GF-D8 (cell line): Measurements from ENCODE around the gene SYCN.
A peak's percentile ranks its signal among the peaks of the same experiment; 100 is the strongest.
"Not testable (repeated sequence)": the region's sequence is repeated elsewhere in the genome, so short reads cannot be mapped to it uniquely, and the experiment has no call there.

Experiments used
- DNase-seq: peaks from one replicate; lab custom pipeline; 2025; lab: John Stamatoyannopoulos, UW

Gene SYCN, protein sequence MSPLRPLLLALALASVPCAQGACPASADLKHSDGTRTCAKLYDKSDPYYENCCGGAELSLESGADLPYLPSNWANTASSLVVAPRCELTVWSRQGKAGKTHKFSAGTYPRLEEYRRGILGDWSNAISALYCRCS

DNA sequence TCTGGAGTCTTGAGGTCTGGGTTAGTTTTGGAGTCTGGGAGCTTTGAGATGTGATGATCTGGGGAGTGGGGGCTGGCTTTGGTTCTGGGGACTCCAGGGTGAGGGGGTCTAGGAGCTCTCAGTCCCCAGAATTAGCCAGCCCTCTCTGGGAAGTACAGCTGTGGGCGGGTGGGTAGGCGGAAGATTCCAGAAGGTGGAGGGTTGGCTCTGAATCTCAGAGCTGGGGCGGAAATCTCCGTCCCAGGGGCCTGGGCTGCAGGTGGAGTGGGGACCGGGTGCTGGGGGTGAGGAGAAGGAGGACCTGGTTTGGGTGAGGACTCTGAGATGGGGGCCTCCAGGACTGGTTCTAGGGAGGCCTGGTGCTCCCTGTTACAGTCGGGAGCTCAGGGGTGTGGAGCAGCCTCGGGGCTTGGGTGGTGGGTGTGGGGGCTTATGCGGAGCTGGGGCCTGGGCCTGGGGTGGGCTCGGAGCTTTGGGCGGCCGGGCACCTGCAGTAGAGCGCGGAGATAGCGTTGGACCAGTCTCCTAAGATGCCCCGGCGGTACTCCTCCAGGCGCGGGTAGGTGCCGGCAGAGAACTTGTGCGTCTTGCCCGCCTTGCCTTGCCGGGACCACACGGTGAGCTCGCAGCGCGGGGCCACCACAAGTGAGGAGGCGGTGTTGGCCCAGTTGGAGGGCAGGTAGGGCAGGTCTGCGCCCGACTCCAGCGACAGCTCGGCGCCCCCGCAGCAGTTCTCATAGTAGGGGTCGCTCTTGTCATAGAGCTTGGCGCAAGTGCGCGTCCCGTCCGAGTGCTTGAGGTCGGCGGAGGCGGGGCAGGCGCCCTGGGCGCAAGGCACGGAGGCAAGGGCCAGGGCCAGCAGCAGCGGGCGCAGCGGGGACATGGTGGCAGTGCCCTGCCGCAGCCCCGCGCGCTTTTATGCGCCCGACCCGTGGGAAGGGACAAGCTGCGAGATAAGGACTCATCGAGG lies at the start of gene SYCN:
Gene SYCN (minus strand): TSS at position 892 of the 970 bp plus-strand sequence. CDS start 9 bp downstream, at position 883.
- no peak for DNase-seq

DNA sequence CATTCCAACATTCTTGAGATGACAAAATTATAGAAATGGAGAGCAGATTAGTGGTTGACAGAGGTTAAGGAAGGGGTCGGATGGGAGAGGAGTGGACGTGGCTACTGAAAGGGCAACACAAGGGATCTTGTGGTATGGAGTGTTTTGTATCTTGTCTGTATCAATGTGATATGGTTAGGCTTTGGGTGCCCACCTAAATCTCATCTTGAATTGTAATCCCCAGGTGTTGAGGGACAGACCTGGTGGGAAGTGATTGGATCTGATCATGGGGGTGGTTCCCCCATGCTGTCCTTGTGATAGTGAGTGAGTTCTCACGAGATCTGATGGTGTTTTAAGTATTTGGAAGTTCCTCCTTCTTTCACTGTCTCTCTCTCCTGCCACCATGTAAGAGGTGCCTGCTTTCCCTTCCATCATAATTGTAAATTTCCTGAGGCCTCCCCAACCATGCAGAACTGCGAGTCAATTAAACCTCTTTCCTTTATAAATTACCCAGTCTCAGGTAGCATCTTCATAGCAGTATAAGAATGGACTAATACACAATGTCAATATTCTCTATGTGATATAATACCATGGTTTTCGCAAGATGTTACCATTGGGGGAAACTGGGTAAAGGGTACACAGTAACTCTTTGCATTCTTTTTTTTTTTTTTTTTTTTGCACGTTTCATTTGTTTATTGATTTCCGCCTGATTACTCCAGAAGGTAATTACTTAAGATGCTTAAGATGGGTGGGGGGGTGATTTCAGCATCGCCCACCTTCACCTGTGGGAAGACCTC lies 49.5 kb upstream of the SYCN start:
- DNase-seq: no peak

DNA sequence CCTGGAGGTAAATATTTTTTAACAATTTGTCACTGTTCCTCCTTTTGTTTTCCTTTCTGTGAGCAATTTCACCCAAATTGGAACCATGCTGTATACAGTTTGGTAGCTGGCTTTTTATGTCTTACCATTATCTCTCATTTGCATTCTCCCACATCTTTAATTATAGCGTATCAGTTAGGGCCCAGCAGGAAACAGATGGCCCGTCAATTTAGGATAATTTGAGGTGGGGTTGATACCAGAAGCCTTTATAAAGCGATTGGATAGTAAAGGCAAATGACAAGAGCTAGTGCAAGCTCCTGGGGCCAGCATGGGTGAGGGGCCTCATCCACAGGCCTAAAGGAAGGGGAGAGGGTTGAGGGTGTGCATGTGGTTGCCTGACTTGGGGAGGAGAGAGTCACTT lies 48.4 kb upstream of the SYCN start:
- DNase-seq: no peak

DNA sequence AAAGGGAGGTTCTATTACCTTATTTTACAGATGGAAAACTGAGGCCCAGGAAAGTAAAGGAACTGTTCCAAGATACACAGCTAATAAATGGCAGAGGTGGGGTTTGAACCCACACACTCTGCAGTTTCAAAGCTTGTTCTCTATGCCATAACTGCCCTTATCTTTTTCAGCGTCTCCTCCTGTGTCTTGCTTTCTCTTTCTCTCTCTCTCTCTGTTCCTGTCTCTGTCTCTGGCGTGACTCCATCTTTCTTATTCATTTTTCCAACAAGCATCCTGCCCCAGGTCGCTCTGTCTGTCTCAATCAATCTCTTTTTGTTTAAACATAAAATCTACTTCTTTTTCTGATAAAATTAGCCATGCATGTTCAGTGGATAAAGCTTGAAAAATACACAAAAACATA lies 47.8 kb upstream of the SYCN start:
- DNase-seq: no peak

DNA sequence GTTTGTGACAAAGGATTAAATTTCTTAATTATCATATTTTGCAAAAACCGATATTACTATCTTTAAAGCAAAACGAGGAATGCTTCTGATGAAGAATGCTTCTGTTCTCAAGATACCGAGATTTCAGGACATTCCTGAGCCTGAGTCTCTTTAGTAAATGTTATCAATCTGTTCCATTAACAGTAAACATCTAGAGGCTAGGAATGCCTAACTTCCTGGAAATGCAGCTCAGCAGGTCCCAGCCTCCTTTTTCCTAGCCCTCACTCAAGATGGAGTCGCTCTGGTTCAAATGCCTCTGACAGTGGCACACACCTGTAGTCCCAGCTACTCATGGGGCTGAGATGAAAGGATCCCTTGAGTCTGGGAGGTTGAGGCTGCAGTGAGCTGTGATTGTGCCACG lies 47.0 kb upstream of the SYCN start:
- no peak for DNase-seq

DNA sequence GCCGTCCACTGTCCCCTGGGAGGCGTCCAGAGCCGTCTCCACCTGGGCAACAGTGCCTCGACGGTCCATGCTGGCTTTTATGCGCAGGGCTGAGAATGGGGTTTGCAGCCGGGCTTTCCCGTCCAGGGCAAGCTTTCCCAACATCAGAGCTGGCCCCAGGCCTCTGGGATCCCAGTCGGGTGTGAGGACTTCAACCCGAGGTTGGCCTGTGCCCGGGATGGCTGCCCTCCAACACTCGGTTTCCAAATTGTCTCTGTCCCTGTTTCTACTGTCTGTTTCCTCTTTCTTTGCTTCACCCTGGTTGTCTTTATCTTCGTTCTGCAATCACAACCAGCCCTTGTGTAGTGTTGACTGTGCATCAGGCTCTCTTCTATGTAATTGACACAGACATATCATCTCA lies 44.7 kb upstream of the SYCN start, which contains the start of gene IFNL4:
Gene IFNL4 (minus strand): TSS at position 51 of the 400 bp plus-strand sequence.
- no peak for DNase-seq

DNA sequence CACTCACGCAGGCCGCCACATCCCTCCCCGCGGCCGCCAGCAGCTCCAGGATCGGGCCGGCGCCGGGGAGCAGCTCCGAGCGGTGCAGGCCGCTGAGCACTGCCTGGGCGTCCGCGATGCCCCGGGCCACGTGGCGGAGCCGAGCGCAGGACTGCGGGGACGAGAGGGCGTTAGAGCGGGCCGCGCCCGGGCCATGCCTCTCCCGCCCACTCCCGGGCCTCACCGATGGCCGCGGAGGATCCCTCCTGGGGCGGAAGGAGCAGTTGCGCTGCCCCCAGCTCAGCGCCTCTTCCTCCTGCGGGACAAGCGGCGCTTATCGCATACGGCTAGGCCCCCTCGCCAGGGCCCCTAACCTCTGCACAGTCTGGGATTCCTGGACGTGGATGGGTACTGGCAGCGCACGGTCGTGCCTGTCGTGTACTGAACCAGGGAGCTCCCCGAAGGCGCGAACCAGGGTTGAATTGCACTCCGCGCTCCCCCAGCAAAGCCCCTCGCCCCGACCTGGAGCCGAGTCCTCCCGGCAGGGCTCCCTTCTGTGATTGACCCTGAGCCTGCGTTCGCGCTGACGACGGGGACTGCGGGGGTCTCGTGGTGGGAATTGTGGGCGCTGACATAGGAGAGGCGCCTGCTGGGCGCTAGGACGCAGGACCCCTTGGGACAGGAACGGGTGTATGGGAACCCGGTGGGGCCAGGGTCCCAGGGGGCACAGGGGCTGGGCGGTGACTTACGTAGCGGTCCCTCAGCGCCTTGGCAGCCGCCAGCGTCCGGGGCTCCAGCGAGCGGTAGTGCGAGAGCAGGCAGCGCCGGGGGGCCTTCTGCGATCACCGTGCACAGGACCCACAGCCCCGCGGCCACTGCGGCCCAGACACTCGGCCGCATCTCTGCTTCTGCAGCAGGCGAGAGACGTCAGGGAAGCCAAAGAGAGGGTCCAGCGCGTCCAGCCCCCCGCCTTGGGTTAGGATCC lies 43.9 kb upstream of the SYCN start:
- DNase-seq: no peak

DNA sequence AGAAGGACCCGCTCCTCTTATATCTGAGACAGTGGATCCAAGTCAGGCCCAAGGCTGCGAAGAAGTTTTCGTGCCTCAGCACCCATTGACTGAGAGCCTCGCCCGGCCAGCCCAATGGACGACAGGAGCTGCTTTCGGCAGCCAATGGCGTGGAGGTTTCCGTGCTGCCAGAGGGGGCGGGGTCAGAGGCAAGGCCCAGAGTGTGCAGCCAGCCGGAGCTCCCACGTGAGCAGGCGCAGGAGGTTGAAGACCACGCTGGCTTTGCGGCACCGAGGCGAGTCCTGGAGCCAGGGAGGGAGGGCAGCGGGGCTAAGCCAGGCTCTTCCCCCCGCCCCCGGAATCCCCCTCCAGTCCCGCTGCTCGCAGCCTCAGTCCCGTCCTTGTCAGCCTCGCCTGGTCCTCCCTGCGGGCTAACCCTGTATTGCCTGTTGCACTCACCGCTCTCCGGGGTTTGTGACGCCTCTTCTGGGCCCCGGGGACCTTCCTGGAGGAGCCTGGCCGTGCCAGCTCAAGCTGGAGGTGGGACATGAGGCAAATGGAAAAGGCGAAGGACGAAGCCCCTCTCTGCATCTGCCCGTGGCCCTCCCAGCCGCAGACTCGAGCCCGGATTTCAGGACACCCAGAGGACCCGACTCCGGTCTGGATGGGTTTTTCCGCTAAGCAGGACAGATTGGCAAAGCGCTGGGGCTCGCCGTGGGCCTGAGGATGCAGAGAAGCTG lies 43.0 kb upstream of the SYCN start:
- no peak for DNase-seq

DNA sequence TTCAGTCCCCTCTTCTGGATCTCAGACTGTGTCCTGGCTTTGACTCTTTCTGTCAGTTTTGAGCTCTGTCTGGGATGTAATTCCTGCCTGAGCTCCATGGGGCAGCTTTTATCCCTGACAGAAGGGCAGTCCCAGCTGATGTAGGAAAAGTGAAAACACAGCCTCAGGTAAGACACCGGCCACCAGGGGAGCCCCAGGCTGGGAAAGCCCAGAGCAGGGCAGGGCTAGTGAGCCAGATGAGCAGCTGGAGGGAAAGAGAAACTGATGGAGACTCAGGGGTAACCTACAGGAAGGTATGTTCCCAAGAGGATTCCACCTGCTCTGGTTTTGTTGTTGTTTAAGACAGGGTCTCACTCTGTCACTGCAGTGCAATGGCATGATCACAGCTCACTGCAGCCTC lies 41.1 kb upstream of the SYCN start:
- DNase-seq: not testable (repeated sequence)

DNA sequence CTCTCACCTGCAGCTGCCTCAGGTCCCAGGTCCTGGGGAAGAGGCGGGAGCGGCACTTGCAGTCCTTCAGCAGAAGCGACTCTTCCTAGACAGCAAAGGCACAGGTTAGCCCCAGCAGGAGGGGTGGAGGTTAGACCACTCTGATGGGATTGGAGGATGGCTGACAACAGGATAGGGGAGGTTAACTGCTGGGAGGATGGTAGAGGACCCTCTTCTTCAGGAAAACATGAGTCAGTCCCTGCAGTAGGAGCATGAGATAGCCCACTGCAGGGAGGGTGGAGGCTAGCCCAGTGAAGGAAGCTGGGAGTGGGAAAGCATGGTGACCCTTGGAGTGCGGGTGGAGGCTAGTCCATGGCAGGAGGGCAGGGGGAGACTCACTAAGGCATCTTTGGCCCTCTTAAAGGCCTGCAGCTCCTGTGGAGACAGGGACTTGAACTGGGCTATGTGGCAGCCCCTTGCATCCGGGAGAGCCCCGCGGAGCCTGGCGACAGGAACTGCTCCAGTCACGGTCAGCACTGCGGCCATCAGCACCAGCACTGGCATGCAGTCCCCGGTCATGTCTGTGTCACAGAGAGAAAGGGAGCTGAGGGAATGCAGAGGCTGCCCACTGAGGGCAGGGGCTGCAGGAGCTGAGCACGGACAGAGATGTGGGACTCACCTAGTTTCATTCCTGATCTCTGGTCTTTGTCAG lies 40.5 kb upstream of the SYCN start, which contains the start of gene IFNL3:
Gene IFNL3 (minus strand): TSS at position 597 of the 691 bp plus-strand sequence. CDS start 39 bp downstream, at position 558.
- not testable (repeated sequence) for DNase-seq

DNA sequence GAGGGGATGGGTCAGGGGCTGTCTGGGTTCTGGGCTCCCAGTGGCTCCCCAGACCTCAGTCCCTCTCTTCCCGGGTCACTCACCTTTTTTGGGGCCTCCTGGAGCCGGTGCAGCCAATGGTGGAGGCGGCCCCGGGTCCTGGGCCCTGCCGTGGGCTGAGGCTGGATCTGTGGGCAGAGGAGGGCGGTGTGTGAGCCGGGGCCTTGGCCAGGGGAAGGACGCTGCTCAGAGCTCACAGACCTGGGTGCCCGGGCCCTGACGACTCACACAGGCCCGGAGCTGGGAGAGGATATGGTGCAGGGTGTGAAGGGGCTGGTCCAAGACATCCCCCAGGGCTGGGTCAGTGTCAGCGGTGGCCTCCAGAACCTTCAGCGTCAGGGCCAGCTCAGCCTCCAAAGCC lies 39.7 kb upstream of the SYCN start:
- not testable (repeated sequence) for DNase-seq

DNA sequence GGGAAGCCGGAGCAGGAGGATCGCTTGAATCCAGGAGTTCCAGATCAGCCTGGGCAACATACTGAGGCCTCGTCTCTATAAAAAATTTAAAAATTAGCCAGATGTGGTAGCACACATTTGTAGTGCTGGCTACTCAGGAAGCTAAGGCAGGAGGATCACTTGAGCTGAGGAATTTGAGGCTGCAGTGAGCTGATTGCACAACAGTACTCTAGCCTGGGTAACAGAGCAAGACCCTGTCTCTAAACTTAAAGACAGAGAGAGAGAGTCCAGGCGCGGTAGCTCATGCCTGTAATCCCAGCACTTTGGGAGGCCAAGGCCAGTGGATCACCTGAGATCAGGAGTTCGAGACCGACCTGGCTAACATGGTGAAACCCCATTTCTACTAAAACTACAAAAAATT lies 36.4 kb upstream of the SYCN start:
- DNase-seq: no peak

DNA sequence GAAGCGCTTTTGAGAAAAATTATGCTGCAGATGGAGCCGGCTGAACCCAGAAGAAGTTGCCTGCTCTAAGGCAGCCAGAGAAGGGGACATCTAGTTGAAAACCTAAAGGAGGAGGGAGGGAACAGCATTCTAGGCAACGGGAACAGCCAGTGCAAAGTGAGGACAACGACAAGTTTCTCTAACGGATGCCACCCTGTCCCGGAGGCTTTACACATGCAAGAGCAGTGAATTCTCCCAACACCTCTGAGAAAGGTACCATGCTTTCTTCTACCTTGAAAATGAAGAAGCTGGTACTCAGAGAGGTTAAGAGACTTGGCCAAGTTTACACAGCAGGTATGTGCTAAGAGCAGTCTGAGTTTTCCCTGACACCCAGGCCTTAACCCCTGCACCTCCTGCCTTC lies 34.9 kb upstream of the SYCN start:
- no peak for DNase-seq

DNA sequence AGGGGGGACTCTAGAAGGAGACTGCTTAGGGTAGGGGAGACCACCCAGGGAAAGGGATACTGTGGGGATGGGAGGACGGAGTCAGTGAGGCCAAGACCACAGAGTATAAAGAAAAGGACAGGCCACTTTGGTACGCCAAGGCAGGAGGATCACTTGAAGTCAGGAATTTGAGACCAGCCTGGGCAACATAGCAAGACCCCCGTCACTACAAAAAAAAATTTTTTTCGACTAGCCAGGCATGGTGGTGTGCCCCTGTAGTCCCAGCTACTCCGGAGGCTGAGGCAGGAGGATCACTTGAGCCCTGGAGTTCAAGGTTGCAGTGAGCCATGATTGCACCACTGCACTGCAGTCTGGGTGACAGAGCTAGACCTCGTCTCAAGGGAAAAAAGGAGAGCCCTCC lies 34.1 kb upstream of the SYCN start:
- no peak for DNase-seq

DNA sequence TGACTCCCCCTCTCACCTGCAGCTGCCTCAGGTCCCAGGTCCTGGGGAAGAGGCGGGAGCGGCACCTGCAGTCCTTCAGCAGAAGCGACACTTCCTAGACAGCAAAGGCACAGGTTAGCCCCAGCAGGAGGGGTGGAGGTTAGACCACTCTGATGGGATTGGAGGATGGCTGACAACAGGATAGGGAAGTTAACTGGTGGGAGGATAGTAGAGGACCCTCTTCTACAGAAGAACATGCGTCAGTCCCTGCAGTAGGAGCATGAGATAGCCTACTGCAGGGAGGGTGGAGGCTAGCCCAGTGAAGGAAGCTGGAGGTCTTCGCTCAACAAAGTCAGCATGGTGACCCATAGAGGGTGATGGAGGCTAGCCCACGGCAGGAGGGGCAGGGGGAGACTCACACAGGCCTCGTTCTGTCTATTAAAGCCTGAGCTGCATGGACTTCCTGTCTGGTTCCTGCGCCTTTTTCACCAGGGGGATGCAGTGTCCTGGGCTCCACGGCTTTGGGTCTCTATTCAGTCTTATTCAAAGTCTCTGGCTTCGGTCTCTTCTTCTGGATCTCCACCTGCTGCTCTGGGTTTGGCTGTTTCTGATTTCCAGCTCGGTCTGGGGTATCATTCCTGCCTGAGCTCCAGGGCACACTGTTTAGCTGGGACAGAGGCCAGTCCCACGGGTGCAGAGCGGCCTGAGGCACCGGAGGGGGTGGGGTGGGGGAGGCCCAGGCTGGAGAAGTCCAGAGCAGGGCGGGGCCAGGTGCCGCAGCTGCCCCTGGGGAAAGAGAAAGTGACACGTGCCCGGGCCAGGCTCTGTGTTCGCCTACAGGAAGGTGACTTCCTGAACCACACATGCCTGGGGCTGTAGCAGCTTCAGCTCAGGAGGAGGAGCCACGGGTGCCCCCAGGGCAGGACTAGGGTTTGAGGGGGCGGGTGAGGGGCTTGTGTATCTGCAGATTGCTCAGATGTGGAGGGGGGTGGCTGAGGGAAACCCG lies 33.4 kb upstream of the SYCN start:
- DNase-seq: peak; percentile 19

DNA sequence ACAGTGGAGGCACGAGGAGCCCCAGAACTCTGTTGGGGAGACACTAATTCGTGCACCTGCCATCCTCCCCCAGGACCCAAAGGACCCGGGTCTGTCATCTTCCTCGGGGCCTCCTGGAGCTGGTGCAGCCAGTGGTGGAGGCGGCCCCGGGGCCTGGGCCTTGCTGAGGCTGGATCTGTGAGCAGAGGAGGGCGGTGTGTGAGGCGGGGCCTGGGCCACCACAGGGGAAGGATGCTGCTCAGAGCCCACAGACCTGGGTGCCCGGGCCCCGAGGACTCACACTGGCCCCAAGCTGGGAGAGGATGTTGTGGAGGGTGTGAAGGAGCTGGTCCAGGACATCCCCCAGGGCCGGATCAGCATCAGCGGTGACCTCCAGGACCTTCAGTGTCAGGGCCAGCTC lies 32.5 kb upstream of the SYCN start:
- no peak for DNase-seq

DNA sequence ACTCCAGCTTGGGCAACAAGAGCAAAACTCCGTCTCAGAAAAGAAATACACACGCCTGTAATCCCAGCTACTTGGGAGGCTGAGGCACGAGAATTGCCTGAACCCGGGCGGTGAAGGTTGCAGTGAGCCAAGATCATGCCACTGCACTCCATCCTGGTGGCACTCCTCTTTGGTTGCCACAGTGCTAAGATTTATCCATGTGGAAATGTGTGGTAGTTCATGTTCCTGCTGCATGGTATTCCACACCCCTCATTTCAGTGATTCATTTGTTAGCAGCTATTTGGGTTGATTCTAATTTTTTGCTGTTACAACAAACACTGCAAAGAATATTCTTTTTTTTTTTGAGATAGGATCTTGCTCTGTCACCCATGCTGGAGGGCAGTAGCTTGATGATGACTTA lies 28.6 kb upstream of the SYCN start:
- no peak for DNase-seq

DNA sequence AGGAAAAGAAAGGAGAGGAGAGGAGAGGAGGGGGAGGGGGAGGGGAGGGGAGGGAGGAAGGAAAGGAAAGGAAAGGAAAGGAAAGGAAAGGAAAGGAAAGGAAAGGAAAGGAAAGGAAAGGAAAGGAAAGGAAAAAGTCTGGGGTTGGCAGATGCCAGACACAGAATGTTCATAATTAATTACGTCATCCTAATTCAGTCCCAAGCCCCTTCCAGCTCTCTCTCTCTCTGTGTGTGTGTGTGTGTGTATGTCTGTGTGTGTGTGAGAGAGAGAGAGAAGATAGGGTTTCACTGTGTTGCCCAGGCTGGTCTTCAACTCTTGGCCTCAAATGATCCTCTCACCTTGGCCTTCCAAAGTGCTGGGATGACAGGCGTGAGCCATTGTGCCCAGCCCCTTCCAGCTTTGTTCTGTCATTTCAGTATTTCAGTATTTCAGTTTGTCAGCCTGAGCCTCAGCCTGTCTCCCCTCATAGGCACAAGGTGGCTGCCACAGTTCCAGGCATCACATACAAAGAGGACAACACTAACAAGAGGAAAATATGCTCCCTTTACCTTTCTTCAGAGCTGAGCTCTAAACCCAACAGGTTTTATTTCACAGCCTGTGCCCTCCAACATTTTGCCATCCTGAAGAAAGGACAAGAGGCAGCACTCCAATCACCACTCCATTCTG lies 26.2 kb upstream of the SYCN start:
- DNase-seq: no peak
